Urothelium cell line (cell line): Measurements from ENCODE around the gene NFXL1.

Experiments
- DNase-seq: peaks from one replicate; pipeline ENCODE4 v3.0.0; 2011; ENCODE audit warnings: low spot score, mixed read lengths
- FAIRE-seq: peaks from 2 replicates; lab custom pipeline; 2011; peaks lifted over from hg19 to GRCh38; lab: Jason Lieb, UNC

The NFXL1 gene

DNA sequence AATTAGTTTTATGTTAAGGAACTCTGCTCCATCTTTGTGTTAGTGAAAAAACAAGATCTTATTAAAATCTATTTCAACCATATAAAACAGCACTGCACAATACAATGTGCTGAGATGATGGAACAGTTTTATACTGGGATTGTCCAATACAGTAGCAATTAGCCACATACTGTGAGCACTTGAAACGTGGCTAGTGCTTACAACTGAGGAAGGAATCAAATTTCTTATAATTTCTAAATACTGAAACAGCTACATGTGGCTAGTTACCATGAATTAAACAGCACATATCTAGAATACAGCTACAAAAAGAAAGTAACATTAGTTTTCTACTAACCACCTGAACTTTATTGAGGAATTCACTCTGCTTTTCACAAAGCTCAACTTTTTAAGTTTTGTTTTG is 14.7 kb downstream of the NFXL1 start:
- DNase-seq (no peak), FAIRE-seq (no peak)

- DNase-seq (no peak), FAIRE-seq (no peak)
Measured at GRCh38 chr4:47891928-47892327, 22.5 kb downstream of the NFXL1 start.

GRCh38 chr4:47882228-47882627 is 32.2 kb downstream of the NFXL1 start:
- DNase-seq, result no peak

GRCh38 chr4:47879458-47879857 is 34.9 kb downstream of the NFXL1 start:
- no peak for FAIRE-seq
- DNase-seq, result no peak

More at GRCh38 chr4:47882228-47882627, 32.2 kb downstream of the NFXL1 start:
- FAIRE-seq, result no peak

GRCh38 chr4:47876784-47877546 is 37.4 kb downstream of the NFXL1 start:
- FAIRE-seq, result no peak
- DNase-seq, result no peak

DNA sequence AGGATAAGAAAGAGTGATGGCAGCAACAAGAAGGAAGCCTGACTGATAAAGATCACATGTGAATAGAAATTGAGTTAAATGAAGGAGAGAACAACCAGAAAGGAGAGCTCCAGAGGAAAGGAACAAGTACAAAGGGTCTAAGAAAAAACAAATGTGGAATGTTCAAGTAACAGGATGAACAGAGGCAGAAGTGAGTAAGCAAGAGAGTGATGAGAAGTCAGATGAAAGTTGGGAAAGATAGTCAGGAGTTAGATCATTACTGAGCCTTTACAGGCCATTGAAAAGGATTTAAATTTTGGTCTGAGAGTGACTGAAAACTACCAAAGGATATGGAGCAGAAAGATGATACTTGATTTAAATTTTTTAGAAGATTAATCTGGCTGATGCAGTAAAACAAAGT is 38.1 kb downstream of the NFXL1 start:
- no peak for FAIRE-seq

DNA sequence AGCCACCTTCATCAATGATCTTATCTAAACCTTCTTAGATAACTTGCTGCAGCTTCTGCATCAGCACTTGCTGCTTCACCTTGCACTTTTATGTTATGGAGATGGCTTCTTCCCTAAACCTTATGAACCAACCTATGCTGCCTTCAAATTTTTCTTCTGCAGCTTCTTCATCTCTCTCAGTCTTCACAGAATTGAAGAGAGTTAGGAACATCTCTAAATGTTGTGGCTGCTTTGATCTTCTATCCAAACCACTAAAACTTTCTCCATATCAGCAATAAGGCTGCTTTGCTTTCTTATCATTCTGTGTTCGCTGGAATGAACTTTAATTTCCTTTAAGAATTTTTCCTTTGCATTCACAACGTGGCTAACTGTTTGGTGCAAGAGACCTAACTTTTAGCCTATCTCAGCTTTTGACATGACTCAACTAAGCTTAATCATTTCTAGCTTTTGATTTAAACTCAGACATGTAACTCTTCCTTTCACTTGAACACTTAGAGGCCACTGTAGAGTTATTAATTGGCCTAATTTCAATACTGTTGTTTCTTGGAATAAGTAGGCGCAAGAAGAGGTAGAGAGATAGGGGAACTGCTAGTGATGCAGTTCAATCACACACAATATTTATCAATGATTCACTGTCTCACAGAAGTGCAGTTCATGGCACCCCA is 40.4 kb downstream of the NFXL1 start:
- FAIRE-seq (no peak), DNase-seq (no peak)

More for the DNA sequence above, 38.1 kb downstream of the NFXL1 start:
- DNase-seq, result no peak

DNA sequence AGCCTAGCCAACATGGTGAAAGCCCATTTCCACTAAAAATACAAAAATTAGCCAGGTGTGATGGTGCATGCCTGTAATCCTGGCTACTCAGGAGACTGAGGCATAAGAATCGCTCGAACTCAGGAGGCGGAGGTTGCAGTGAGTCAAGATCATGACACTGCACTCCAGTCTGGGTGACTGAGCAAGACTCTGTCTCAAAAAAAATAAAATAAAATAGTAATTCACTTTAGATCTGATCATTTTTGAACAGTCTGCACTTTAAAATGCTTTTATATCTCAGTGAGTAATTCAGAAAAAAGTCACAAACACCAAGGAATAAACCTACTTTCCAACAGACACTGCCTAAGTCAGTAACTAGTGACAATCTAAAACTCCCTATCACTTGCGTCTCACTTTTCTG is 50.9 kb downstream of the NFXL1 start:
- FAIRE-seq (no peak), DNase-seq (no peak)

DNA sequence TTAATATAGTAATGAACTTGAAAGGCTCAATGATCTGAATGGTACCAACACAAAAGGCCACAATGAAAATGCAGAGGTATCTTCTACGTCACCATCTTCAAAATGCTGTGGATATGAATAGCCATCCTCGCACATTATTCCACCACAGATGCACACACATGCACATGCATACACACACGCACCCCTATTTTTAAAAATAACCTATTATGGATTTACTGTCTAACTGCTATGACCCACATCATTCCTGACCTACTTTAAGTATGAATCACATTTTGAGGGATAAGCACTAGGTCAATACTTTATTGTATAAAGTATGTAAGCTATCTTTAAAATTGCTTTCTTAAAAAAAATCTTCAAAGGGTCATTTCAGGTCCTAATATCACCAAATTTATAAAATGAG is 52.1 kb downstream of the NFXL1 start:
- DNase-seq (peak; percentile 4), FAIRE-seq (no peak)

DNA sequence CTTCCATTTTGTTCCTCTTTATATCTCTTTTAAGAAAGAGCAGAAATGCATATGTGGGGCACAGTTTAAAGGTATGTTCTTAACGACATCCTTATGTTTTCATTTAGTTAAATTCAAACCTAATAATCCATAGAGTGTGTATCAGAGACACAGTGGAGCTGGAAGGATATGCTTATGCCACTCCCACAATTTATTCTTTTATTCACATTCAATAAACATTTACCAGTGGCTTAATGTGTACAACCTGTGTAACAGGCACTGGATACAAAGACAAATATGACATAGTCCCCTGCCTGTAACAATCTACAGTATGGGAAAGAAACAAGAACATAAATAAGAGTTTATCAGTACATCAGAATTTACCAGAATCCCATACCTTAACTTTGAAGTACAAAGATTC is 54.1 kb downstream of the NFXL1 start:
- FAIRE-seq (no peak), DNase-seq (no peak)

GRCh38 chr4:47858006-47858405 is 56.4 kb downstream of the NFXL1 start:
- DNase-seq (no peak), FAIRE-seq (no peak)

DNA sequence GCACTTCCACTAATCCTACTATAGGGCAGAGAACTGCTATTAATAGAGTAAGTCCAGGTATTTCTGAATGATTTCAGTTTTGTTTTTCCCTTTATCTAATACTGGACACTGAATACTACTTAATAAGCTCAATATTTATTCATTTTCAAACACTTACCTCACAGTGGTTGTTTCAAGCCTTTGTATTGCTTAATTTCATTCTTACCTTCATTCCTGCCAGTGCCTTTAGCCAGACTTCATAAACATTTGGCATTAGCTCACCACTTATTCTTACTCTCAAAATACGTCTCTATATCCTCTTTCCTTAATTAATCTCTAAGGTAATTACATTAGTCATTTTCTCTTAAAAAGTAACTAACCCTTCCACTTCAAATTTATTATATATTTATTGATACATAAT is 57.7 kb downstream of the NFXL1 start:
- DNase-seq (no peak), FAIRE-seq (no peak)

DNA sequence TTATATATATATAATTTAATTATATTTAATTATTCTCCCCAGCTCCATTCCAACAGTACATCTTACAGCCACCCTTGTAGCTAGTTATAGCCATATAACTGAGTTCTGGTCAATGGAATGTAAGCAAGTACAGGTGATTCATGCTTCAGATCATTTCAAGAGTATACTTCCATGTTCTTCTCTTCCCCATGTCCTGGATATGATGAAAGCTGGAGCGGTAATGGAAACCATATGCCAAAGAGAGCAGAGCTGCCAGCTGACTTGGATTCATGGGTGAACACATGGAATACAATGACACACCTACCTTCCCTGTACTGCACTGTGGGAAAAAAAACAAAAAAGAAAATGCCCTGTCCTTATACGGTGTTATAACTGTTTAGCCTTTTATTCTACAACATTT is 59.0 kb downstream of the NFXL1 start:
- peak; percentile 20 for FAIRE-seq
- DNase-seq, result no peak

DNA sequence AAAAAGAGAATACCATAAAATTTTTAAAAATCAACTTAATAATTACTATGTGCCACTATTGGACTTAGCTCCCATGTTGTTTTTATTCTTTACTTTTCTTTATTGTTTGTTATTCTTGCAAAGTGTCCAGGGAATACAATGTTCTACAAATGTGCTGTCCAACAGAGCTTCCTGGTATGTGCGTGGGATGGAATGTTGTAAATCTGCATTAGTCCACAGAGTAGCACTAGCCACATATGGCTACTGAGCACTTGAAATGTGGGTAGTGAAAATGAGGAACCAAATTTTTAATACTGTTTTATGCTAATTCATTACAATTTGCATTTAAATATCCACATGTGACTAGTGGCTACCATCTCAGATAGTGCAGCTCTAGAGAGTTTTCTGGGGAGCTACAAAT is 62.2 kb downstream of the NFXL1 start:
- DNase-seq, result no peak
- FAIRE-seq, result no peak

- no peak for DNase-seq
- no peak for FAIRE-seq
Measured at GRCh38 chr4:47849466-47849865, 64.9 kb downstream of the NFXL1 start.

DNA sequence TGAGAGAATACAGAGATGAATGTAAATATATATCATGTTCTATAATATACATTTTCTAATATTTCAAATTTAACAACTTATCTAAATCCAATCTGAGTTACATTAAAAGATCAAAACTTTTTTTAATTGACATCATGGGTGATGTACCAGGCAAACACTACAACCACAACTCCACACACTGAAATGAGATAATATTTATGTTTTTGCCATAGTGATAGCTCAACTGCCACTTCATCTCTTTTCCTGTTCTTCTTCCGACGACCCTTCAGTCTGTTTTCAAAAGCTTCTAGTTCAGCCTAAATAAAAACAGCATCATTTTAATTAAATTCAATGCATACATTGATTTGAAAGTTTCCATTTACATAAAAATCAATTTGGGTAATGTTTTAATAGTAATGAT is 66.3 kb downstream of the NFXL1 start:
- FAIRE-seq (no peak), DNase-seq (no peak)

- FAIRE-seq (no peak), DNase-seq (no peak)
Measured at GRCh38 chr4:47842985-47843384, 71.4 kb downstream of the NFXL1 start.

DNA sequence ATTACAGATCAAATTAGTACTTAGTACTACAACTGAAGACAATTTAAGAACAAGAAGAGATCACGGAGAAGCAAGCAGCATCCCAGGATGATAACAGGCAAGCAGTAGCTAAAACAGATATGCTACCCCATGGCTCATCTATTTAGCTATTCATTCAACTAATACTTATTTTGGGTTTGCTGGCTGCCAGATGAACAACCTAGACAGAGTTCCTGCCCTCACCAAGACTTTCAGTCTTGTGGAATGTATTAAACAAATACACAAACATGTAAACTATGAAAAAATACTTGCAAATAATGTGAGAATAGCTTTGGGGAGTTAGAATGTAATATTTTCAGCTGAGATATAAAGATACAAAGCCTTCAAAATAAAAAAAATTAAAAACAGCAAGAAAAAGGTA is 74.1 kb downstream of the NFXL1 start:
- no peak for FAIRE-seq
- no peak for DNase-seq

- FAIRE-seq (peak; percentile 37), DNase-seq (no peak)
Measured at GRCh38 chr4:47839259-47839658, 75.1 kb downstream of the NFXL1 start.

DNA sequence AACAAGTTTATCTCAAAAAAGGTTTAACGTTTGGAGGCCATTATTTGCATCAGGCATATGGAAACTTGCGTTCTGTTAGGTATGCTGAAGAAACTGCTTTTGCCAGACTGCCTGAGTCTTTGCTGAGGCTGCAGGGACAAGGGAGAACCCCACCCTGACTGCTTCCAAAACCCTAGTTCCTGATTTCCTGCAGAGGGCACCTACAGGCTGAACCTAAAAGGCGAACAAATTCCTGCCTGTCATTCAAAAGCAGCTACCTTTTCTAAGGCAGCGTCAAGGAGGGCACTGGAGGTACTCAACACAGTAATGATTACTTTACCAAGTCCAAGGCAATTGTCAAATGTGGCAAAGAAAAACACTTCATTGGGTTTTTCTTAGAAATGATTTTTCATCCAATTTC is 75.9 kb downstream of the NFXL1 start:
- DNase-seq, result no peak
- FAIRE-seq, result no peak

- no peak for FAIRE-seq
- DNase-seq, result no peak
Measured at GRCh38 chr4:47837908-47838294, 76.5 kb downstream of the NFXL1 start, which contains the start of gene CORIN. Gene CORIN, minus strand, starts transcription at chr4:47838067. Its CDS starts 118 bp downstream, at chr4:47837949.

DNA sequence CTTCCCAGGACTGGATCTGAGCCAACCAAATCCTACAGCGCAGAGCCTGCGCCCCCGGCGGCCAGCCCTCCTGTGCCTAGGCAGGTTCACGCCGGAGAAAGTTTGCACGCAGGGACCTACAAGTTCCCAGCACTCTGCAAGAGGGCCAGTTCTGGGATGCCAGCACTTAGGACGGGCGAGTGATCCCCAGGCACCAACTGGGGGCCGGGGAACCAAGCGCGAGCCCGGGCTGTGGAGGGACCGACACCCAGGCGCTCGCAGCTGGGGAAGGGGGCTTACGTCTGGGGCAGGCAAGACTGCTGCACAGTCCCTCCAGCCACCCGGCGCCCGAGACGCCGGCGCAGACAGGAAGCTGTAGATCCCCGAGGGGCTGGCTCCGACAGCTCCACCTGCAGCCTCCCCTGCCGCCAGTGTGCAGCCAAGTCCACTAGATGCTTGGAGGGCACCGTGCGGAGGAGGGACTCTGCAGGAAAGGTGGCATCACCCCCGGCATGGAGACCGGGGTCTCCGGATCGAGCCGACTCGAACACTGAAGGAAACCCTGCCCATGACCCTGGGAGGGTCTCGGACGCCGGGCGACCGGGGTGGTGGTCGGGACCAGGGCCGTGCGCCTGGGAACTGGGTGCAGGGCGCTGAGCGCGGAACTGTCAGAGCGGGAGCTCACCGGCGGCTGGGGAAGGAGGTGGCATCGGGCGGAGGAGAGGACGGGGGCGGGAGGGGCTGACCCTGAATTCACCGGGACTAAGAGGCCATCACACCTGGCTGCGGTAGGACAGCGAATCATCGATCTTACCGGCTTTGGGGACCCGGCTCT is 77.1 kb downstream of the NFXL1 start:
- FAIRE-seq, result no peak

More for the DNA sequence above, 77.1 kb downstream of the NFXL1 start:
- DNase-seq, result no peak
